Measurements from ENCODE around the gene SMYD3.

- TF ChIP-seq POLR2A (IDR thresholded peaks at IDR 0.05), result no peak
- no peak for TF ChIP-seq CTCF (IDR thresholded peaks at IDR 0.05)
- no peak for TF ChIP-seq POLR2AphosphoS5 (IDR thresholded peaks at IDR 0.05)
Observed at GRCh38 chr1:246455476-246455875, 51.6 kb downstream of the SMYD3 start.
